ENCODE data around the gene CMTM2. TPM values are rescaled to one million over a fixed set of nuclear protein-coding genes. Genes with fewer than 3 reads are reported as not detected.
A peak's percentile ranks its signal among the peaks of the same experiment; 100 is the strongest.

Gene CMTM2
- polyA plus RNA-seq, 1 experiment: not detected

GRCh38 chr16:66551788-66552285 is 27.4 kb upstream of the CMTM2 start:
- DNase-seq (ENCODE audit: low read depth, low spot score): no peak
- no peak for TF ChIP-seq CTCF (IDR thresholded peaks at IDR 0.05; ENCODE audit: low read depth, low read length)
- ChIA-PET POLR2A (interaction anchor here (1.0 to 1.2 kb wide), 4 partner anchors 12 to 40 kb away, joined by 3 to 5 read pairs (median 5); no protein-coding TSS in a partner anchor), CTCF (interaction anchor here (0.7 to 1.2 kb wide), 6 partner anchors 13 to 316 kb away, joined by 3 to 4 read pairs (median 4); no protein-coding TSS in a partner anchor)
- Histone ChIP-seq H3K9me3 (ENCODE audit: control insufficient read depth, insufficient read depth, low read length) (no peaks in the 10 kb centered on the region; the same call in 1 of the 2 replicates), H3K4me3 (ENCODE audit: low read depth, low read length) (peak overlapping the region; percentile 88), H3K27ac (ENCODE audit: low read depth, low read length) (peak overlapping the region; percentile 77), H3K27me3 (ENCODE audit: control insufficient read depth, insufficient read depth, low read length) (no peaks in the 10 kb centered on the region)

GRCh38 chr16:66552286-66553177 is 26.7 kb upstream of the CMTM2 start, which contains the start of gene CKLF:
Gene CKLF, plus strand, starts transcription at chr16:66552576. Its CDS starts 140 bp downstream, at chr16:66552716.
- ChIA-PET CTCF (interaction anchor here (0.7 to 1.1 kb wide), 5 partner anchors 48 to 315 kb away, joined by 3 to 4 read pairs (median 3); no protein-coding TSS in a partner anchor), POLR2A (interaction anchor here (0.6 to 1.2 kb wide), 6 partner anchors 11 to 189 kb away, joined by 3 to 10 read pairs (median 5); no protein-coding TSS in a partner anchor)
- no peaks in the 10 kb centered on the region; the same call in 1 of the 2 replicates for H3K9me3 ChIP-seq (ENCODE audit: control insufficient read depth, insufficient read depth, low read length)
- H3K27ac ChIP-seq (ENCODE audit: low read depth, low read length): peak within 1 kb of the TSS; percentile 77
- no peak for TF ChIP-seq CTCF (IDR thresholded peaks at IDR 0.05; ENCODE audit: low read depth, low read length)
- H3K4me3 ChIP-seq (ENCODE audit: low read depth, low read length): peak within 1 kb of the TSS; percentile 88
- DNase-seq (ENCODE audit: low read depth, low spot score): peak; percentile 70
- no peaks in the 10 kb centered on the region for H3K27me3 ChIP-seq (ENCODE audit: control insufficient read depth, insufficient read depth, low read length)

GRCh38 chr16:66553223-66553622 is 26.0 kb upstream of the CMTM2 start:
- peak overlapping the region; percentile 88 for H3K4me3 ChIP-seq (ENCODE audit: low read depth, low read length)
- POLR2A ChIA-PET: interaction anchor here (1.2 kb wide), 1 partner anchor 32 kb away, joined by 4 read pairs; no protein-coding TSS in a partner anchor
- H3K9me3 ChIP-seq (ENCODE audit: control insufficient read depth, insufficient read depth, low read length): no peaks in the 10 kb centered on the region; the same call in 1 of the 2 replicates
- CTCF ChIA-PET: interaction anchor here (1.0 kb wide), 1 partner anchor 77 kb away, joined by 3 read pairs; no protein-coding TSS in a partner anchor
- TF ChIP-seq CTCF (IDR thresholded peaks at IDR 0.05; ENCODE audit: low read depth, low read length): no peak
- no peak for DNase-seq (ENCODE audit: low read depth, low spot score)
- no peaks in the 10 kb centered on the region for H3K27me3 ChIP-seq (ENCODE audit: control insufficient read depth, insufficient read depth, low read length)
- H3K27ac ChIP-seq (ENCODE audit: low read depth, low read length): no peak overlapping the region

GRCh38 chr16:66554021-66554420 is 25.2 kb upstream of the CMTM2 start:
- H3K4me3 ChIP-seq (ENCODE audit: low read depth, low read length): no peak overlapping the region

More at GRCh38 chr16:66554021-66554420, 25.2 kb upstream of the CMTM2 start:
- no peaks in the 10 kb centered on the region; the same call in 1 of the 2 replicates for H3K9me3 ChIP-seq (ENCODE audit: control insufficient read depth, insufficient read depth, low read length)
- no peak overlapping the region for H3K27ac ChIP-seq (ENCODE audit: low read depth, low read length)
- H3K27me3 ChIP-seq (ENCODE audit: control insufficient read depth, insufficient read depth, low read length): no peaks in the 10 kb centered on the region
- no peak for TF ChIP-seq CTCF (IDR thresholded peaks at IDR 0.05; ENCODE audit: low read depth, low read length)
- no peak for DNase-seq (ENCODE audit: low read depth, low spot score)
- POLR2A ChIA-PET: no interaction called here
- CTCF ChIA-PET: interaction anchor here (1.9 kb wide), 1 partner anchor 54 kb away, joined by 6 read pairs; no protein-coding TSS in a partner anchor

Data from AG04450 (cell line).